WTC11 (cell line): ENCODE measurements around the gene CD101. TPM values are rescaled to one million over a fixed set of nuclear protein-coding genes. Genes with fewer than 3 reads are reported as not detected.

Experiments
- ATAC-seq: fragments of 200-7000 bp; cut with Tn5 transposase; 2 replicates; pipeline ENCODE4 v1.10.0; 2021; ENCODE audit warnings: mild to moderate bottlenecking, moderate library complexity
- CTCF ChIA-PET: fragments of 300-600 bp; sonication (Branson Sonifier 250); formaldehyde crosslinking; loops from one replicate; lab custom pipeline; 2021; ENCODE audit warnings: antibody characterized with exemption; lab: Charles Lee
- POLR2A ChIA-PET: fragments of 350-600 bp; sonication (Branson Sonifier 250); formaldehyde crosslinking; loops from one replicate; lab custom pipeline; 2021; ENCODE audit warnings: antibody characterized with exemption; lab: Charles Lee
- DNase-seq: peaks from one replicate; pipeline ENCODE4 v3.0.0; 2021; ENCODE audit warnings: low spot score
- H3K27ac Mint-ChIP-seq: 2 replicates; pipeline ENCODE4 v1.8.0; 2021; ENCODE audit warnings: mixed read lengths
- H3K27me3 Mint-ChIP-seq: 2 replicates; pipeline ENCODE4 v1.8.0; 2021; ENCODE audit warnings: low read depth, mild to moderate bottlenecking, moderate library complexity, mixed read lengths
- H3K36me3 Mint-ChIP-seq: 2 replicates; pipeline ENCODE4 v1.8.0; 2021; ENCODE audit warnings: mixed read lengths
- H3K4me1 Mint-ChIP-seq: 2 replicates; pipeline ENCODE4 v1.8.0; 2022; ENCODE audit warnings: mixed read lengths
- H3K4me3 Mint-ChIP-seq: 2 replicates; pipeline ENCODE4 v1.8.0; 2021; ENCODE audit warnings: mild to moderate bottlenecking, moderate library complexity, mixed read lengths
- H3K9me3 Mint-ChIP-seq: 2 replicates; pipeline ENCODE4 v1.8.0; 2021; ENCODE audit warnings: mixed read lengths
- CBFB ChIP-seq: sonication (generic); formaldehyde crosslinking; IDR thresholded peaks from 2 replicates; pipeline ENCODE4 v1.8.1; 2022; ENCODE audit warnings: mild to moderate bottlenecking, low read depth, missing genetic modification reagents
- ELF4 ChIP-seq: sonication (generic); formaldehyde crosslinking; IDR thresholded peaks from 2 replicates; pipeline ENCODE4 v1.8.1; 2022; ENCODE audit warnings: low read depth, mild to moderate bottlenecking, moderate library complexity, missing genetic modification reagents
- ESRRA ChIP-seq: sonication (generic); formaldehyde crosslinking; IDR thresholded peaks from 2 replicates; pipeline ENCODE4 v1.8.1; 2022; ENCODE audit warnings: mild to moderate bottlenecking, missing genetic modification reagents, borderline replicate concordance
- ETV6 ChIP-seq: sonication (generic); formaldehyde crosslinking; IDR thresholded peaks from 2 replicates; pipeline ENCODE4 v1.8.1; 2022; ENCODE audit warnings: mild to moderate bottlenecking, missing genetic modification reagents
- FOXJ3 ChIP-seq: sonication (generic); formaldehyde crosslinking; IDR thresholded peaks from 2 replicates; pipeline ENCODE4 v1.9.0; 2021; ENCODE audit warnings: missing genetic modification reagents, mild to moderate bottlenecking, borderline replicate concordance
- IRF2 ChIP-seq: sonication (generic); formaldehyde crosslinking; IDR thresholded peaks from 2 replicates; pipeline ENCODE4 v1.8.0; 2022; ENCODE audit warnings: low read depth, missing genetic modification reagents, borderline replicate concordance
- JUN ChIP-seq: sonication (generic); formaldehyde crosslinking; IDR thresholded peaks from 2 replicates; pipeline ENCODE4 v1.8.0; 2023; ENCODE audit warnings: mild to moderate bottlenecking, missing genetic modification reagents
- NFYB ChIP-seq: sonication (generic); formaldehyde crosslinking; conservative IDR thresholded peaks from 2 replicates; pipeline ENCODE4 v1.8.0; 2022; ENCODE audit warnings: low read depth, missing genetic modification reagents
- NR2C2 ChIP-seq: sonication (generic); formaldehyde crosslinking; IDR thresholded peaks from 2 replicates; pipeline ENCODE4 v1.8.0; 2022; ENCODE audit warnings: mild to moderate bottlenecking, missing genetic modification reagents
- OVOL2 ChIP-seq: fragments of 250-450 bp; sonication (Bioruptor Pico); IDR thresholded peaks from 2 replicates; pipeline ENCODE4 v1.9.0; 2021; ENCODE audit warnings: mild to moderate bottlenecking, borderline replicate concordance
- SP1 ChIP-seq: sonication (generic); formaldehyde crosslinking; conservative IDR thresholded peaks from 2 replicates; pipeline ENCODE4 v1.8.1; 2022; ENCODE audit warnings: missing genetic modification reagents
- ZNF317 ChIP-seq: sonication (generic); formaldehyde crosslinking; IDR thresholded peaks from 2 replicates; pipeline ENCODE4 v1.8.1; 2023; ENCODE audit warnings: low read depth, mild to moderate bottlenecking, moderate library complexity, missing genetic modification reagents, borderline replicate concordance
- total RNA-seq: library from RNA; stranded (reverse); gene quantifications from 3 replicates; pipeline ENCODE4 v1.2.3, GENCODE V29; 2021
- TF ChIP-seq, protein P1 (sequence below): fragments of 250-450 bp; sonication (Bioruptor Pico); IDR thresholded peaks from 2 replicates; pipeline ENCODE4 v1.9.0; 2021; ENCODE audit warnings: mild to moderate bottlenecking, borderline replicate concordance
- TF ChIP-seq, protein P2 (sequence below): sonication (generic); formaldehyde crosslinking; IDR thresholded peaks from 2 replicates; pipeline ENCODE4 v1.8.1; 2023; ENCODE audit warnings: mild to moderate bottlenecking, missing genetic modification reagents, borderline replicate concordance
- TF ChIP-seq, protein P3 (sequence below): sonication (generic); formaldehyde crosslinking; IDR thresholded peaks from 2 replicates; pipeline ENCODE4 v1.8.0; 2022; ENCODE audit warnings: mild to moderate bottlenecking, missing genetic modification reagents
- TF ChIP-seq, protein P4 (sequence below): fragments of 200-600 bp; IDR thresholded peaks from 2 replicates; pipeline ENCODE4 v1.8.0; 2022; ENCODE audit warnings: antibody characterized with exemption

Gene CD101
- total RNA-seq, 1 experiment from 2014 or later, result 1.4 TPM

DNA sequence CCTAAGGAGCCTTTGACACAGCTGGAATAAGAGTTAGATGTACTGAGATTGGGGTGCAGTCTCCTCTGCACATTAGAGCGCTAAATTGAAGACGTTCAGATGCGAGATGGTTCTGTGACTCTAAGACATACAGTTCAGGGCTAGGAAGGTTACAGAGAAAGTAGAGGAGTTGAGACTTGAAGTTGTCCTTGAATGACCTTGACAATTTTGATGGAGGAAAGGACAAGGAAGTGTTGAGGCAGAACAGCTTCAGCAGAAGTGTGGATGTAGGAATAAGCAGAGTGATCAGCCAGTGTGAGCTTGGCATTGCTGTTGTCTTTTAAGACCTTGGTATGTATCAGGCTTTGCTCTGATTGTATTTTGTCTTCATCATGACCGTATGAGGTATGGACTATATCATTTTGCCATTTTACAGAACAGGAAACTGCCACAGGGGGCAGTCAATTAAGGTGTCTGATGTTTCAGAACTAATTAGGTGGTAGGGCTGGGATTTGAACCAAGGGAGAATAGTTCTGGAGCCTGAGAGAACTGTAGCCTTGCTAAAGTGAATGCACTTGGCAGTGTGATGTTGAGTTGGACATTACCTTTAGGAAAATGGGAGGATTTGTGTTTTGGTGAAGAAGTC lies 67.8 kb downstream of the CD101 start:
- DNase-seq, result no peak
- peaks cover 47% of the 10 kb centered on the region for H3K36me3 Mint-ChIP-seq
- no peak overlapping the region for H3K4me3 Mint-ChIP-seq
- H3K9me3 Mint-ChIP-seq, result no peaks in the 10 kb centered on the region
- ATAC-seq, result no peak
- POLR2A ChIA-PET, result no interaction called here
- peak overlapping the region; percentile 66 for H3K27ac Mint-ChIP-seq
- CTCF ChIA-PET, result interaction anchor here (1.2 to 1.6 kb wide), 2 partner anchors 9 to 215 kb away, joined by 4 read pairs; partner anchors contain the start of gene TTF2
- H3K27me3 Mint-ChIP-seq, result no peaks in the 10 kb centered on the region
- H3K4me1 Mint-ChIP-seq, result no peaks in the 10 kb centered on the region
- TF ChIP-seq, protein P1, sequence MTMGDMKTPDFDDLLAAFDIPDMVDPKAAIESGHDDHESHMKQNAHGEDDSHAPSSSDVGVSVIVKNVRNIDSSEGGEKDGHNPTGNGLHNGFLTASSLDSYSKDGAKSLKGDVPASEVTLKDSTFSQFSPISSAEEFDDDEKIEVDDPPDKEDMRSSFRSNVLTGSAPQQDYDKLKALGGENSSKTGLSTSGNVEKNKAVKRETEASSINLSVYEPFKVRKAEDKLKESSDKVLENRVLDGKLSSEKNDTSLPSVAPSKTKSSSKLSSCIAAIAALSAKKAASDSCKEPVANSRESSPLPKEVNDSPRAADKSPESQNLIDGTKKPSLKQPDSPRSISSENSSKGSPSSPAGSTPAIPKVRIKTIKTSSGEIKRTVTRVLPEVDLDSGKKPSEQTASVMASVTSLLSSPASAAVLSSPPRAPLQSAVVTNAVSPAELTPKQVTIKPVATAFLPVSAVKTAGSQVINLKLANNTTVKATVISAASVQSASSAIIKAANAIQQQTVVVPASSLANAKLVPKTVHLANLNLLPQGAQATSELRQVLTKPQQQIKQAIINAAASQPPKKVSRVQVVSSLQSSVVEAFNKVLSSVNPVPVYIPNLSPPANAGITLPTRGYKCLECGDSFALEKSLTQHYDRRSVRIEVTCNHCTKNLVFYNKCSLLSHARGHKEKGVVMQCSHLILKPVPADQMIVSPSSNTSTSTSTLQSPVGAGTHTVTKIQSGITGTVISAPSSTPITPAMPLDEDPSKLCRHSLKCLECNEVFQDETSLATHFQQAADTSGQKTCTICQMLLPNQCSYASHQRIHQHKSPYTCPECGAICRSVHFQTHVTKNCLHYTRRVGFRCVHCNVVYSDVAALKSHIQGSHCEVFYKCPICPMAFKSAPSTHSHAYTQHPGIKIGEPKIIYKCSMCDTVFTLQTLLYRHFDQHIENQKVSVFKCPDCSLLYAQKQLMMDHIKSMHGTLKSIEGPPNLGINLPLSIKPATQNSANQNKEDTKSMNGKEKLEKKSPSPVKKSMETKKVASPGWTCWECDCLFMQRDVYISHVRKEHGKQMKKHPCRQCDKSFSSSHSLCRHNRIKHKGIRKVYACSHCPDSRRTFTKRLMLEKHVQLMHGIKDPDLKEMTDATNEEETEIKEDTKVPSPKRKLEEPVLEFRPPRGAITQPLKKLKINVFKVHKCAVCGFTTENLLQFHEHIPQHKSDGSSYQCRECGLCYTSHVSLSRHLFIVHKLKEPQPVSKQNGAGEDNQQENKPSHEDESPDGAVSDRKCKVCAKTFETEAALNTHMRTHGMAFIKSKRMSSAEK (CRISPR knock-in tag), result no peak
- no peak for TF ChIP-seq JUN (CRISPR knock-in tag)
- no peak for TF ChIP-seq NR2C2 (CRISPR knock-in tag)
- peak; percentile 67; the same call in 1 of the 2 replicates for TF ChIP-seq ESRRA (CRISPR knock-in tag)
- TF ChIP-seq ZNF317, result no peak
- no peak for TF ChIP-seq OVOL2 (CRISPR knock-in tag)
- TF ChIP-seq NFYB (CRISPR knock-in tag), result no peak
- TF ChIP-seq, all 79 proteins: peak for 1

DNA sequence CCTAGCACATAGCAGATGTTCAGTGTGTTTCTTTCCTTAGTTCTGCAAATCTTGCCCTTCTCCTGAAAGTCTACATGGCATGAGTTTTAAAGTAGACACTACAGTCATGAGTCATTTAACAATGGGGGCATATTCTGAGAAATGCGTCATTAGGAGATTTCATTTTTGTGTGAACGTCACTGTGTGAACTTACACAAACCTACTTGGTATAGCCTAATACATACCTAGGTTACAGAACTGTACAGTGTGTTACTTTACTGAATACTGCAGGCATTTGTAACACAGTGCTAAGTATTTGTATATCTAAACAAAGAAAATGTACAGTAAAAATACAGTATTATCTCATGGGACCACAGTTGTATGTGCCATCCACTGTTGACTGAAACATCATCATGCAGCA lies 68.6 kb downstream of the CD101 start:
- TF ChIP-seq, protein P2, sequence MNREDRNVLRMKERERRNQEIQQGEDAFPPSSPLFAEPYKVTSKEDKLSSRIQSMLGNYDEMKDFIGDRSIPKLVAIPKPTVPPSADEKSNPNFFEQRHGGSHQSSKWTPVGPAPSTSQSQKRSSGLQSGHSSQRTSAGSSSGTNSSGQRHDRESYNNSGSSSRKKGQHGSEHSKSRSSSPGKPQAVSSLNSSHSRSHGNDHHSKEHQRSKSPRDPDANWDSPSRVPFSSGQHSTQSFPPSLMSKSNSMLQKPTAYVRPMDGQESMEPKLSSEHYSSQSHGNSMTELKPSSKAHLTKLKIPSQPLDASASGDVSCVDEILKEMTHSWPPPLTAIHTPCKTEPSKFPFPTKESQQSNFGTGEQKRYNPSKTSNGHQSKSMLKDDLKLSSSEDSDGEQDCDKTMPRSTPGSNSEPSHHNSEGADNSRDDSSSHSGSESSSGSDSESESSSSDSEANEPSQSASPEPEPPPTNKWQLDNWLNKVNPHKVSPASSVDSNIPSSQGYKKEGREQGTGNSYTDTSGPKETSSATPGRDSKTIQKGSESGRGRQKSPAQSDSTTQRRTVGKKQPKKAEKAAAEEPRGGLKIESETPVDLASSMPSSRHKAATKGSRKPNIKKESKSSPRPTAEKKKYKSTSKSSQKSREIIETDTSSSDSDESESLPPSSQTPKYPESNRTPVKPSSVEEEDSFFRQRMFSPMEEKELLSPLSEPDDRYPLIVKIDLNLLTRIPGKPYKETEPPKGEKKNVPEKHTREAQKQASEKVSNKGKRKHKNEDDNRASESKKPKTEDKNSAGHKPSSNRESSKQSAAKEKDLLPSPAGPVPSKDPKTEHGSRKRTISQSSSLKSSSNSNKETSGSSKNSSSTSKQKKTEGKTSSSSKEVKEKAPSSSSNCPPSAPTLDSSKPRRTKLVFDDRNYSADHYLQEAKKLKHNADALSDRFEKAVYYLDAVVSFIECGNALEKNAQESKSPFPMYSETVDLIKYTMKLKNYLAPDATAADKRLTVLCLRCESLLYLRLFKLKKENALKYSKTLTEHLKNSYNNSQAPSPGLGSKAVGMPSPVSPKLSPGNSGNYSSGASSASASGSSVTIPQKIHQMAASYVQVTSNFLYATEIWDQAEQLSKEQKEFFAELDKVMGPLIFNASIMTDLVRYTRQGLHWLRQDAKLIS (CRISPR knock-in tag), result no peak
- no peak for TF ChIP-seq ELF4 (CRISPR knock-in tag)
- no peak for TF ChIP-seq FOXJ3 (CRISPR knock-in tag)
- no peak for TF ChIP-seq ETV6
- no peak for TF ChIP-seq IRF2 (CRISPR knock-in tag)
- TF ChIP-seq SP1, result no peak
- TF ChIP-seq, protein P3, sequence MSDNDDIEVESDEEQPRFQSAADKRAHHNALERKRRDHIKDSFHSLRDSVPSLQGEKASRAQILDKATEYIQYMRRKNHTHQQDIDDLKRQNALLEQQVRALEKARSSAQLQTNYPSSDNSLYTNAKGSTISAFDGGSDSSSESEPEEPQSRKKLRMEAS (CRISPR knock-in tag), result no peak
- TF ChIP-seq, protein P4, sequence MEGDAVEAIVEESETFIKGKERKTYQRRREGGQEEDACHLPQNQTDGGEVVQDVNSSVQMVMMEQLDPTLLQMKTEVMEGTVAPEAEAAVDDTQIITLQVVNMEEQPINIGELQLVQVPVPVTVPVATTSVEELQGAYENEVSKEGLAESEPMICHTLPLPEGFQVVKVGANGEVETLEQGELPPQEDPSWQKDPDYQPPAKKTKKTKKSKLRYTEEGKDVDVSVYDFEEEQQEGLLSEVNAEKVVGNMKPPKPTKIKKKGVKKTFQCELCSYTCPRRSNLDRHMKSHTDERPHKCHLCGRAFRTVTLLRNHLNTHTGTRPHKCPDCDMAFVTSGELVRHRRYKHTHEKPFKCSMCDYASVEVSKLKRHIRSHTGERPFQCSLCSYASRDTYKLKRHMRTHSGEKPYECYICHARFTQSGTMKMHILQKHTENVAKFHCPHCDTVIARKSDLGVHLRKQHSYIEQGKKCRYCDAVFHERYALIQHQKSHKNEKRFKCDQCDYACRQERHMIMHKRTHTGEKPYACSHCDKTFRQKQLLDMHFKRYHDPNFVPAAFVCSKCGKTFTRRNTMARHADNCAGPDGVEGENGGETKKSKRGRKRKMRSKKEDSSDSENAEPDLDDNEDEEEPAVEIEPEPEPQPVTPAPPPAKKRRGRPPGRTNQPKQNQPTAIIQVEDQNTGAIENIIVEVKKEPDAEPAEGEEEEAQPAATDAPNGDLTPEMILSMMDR, result no peak
- TF ChIP-seq CBFB (CRISPR knock-in tag), result no peak
- H3K27me3 Mint-ChIP-seq, result no peaks in the 10 kb centered on the region
- H3K4me3 Mint-ChIP-seq, result no peak overlapping the region
- ChIA-PET CTCF (interaction anchor here (0.6 to 1.6 kb wide), 3 partner anchors 9 to 239 kb away, joined by 3 to 4 read pairs (median 4); partner anchors contain the start of gene TTF2), POLR2A (no interaction called here)
- no peak for ATAC-seq
- no peaks in the 10 kb centered on the region for H3K9me3 Mint-ChIP-seq
- DNase-seq, result no peak
- no peaks in the 10 kb centered on the region for H3K4me1 Mint-ChIP-seq
- no peak overlapping the region for H3K27ac Mint-ChIP-seq
- peaks cover 47% of the 10 kb centered on the region for H3K36me3 Mint-ChIP-seq
